Measurements from ENCODE around the gene CLCN7. TPM values are rescaled to one million over a fixed set of nuclear protein-coding genes. Genes with fewer than 3 reads are reported as not detected.

Gene CLCN7
- total RNA-seq, 2 donors from 2014 or later = 51.9 to 108 TPM

DNA sequence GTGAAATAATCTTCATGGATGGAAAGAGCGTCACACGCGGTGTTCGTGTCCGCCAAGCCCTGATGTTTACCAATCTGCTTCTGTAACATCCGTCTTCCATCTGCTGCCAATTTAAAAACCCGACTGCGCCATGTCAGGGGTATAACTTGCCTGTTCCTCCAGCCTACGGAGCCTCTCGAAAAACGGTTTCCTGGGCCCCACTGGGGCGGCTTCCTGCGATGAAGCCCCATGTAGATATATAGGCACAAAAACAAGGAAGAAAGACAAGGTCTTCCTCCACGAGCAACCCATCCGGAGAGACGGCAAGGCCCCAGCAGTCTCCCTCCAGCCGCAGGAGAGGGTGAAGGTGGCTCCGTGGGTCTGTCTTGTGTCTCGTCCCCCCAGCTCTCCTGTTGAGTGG, 13.8 kb upstream of the CLCN7 start, which contains the start of gene PTX4:
PTX4 (minus strand) TSS at position 326 of the 400 bp plus-strand sequence; CDS start at position 291, 35 bp downstream.
- DNase-seq (ENCODE audit: low spot score) = no peak
- Histone ChIP-seq H3K27me3 (replicated peaks; ENCODE audit: insufficient read depth) (no peaks in the 10 kb centered on the region), H3K27ac (no peak within 1 kb of the TSS), H3K9me3 (no peaks in the 10 kb centered on the region), H3K4me1 (replicated peaks) (no peaks in the 10 kb centered on the region), H3K4me3 (no peak within 1 kb of the TSS), H3K36me3 (no peaks in the 10 kb centered on the region)
- intact Hi-C loops (cut with DNase I) = no loop called here
- 90% methylated on average over 19 of the region's 19 CpGs for WGBS
- no peak for TF ChIP-seq POLR2A (IDR thresholded peaks at IDR 0.05)
- no peak for TF ChIP-seq POLR2AphosphoS5 (IDR thresholded peaks at IDR 0.05)
- TF ChIP-seq, protein P1, sequence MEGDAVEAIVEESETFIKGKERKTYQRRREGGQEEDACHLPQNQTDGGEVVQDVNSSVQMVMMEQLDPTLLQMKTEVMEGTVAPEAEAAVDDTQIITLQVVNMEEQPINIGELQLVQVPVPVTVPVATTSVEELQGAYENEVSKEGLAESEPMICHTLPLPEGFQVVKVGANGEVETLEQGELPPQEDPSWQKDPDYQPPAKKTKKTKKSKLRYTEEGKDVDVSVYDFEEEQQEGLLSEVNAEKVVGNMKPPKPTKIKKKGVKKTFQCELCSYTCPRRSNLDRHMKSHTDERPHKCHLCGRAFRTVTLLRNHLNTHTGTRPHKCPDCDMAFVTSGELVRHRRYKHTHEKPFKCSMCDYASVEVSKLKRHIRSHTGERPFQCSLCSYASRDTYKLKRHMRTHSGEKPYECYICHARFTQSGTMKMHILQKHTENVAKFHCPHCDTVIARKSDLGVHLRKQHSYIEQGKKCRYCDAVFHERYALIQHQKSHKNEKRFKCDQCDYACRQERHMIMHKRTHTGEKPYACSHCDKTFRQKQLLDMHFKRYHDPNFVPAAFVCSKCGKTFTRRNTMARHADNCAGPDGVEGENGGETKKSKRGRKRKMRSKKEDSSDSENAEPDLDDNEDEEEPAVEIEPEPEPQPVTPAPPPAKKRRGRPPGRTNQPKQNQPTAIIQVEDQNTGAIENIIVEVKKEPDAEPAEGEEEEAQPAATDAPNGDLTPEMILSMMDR (IDR thresholded peaks at IDR 0.05) = no peak

DNA sequence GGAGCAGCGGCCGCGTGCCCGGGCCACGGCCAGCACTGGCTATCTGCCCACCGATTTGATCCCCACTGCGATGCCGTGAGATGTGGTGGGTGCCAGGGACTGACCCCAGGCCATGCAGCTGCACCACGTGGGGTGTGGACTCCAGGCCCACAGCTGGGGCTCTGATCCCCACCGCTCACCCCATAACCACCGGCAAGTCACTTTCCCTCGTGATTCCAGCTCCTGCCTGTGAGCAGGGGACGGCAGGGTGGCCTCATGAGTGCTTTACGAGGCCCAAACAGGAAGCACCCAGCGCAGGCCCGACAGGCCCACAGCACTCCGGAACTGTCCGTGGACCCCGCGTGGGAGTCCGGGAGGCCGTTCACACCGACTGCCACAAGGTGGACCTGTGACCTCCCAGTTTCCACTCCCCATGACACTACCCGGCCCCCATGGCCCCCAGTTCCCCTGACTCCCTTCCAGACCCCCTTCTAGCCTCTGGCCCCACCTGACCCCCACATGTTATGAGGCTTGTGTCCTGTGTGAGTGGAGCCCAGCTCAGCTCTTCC, 13.3 kb upstream of the CLCN7 start:
- Histone ChIP-seq H3K36me3 (no peaks in the 10 kb centered on the region), H3K4me1 (replicated peaks) (no peaks in the 10 kb centered on the region), H3K27ac (no peak overlapping the region), H3K4me3 (no peak overlapping the region), H3K27me3 (replicated peaks; ENCODE audit: insufficient read depth) (no peaks in the 10 kb centered on the region), H3K9me3 (no peaks in the 10 kb centered on the region)
- WGBS = 87% methylated on average over 21 of the region's 24 CpGs
- TF ChIP-seq POLR2A (IDR thresholded peaks at IDR 0.05) (no peak), POLR2AphosphoS5 (IDR thresholded peaks at IDR 0.05) (no peak)
- TF ChIP-seq, protein P1 (IDR thresholded peaks at IDR 0.05) = no peak
- DNase-seq (ENCODE audit: low spot score) = no peak
- intact Hi-C loops (cut with DNase I) = no loop called here

DNA sequence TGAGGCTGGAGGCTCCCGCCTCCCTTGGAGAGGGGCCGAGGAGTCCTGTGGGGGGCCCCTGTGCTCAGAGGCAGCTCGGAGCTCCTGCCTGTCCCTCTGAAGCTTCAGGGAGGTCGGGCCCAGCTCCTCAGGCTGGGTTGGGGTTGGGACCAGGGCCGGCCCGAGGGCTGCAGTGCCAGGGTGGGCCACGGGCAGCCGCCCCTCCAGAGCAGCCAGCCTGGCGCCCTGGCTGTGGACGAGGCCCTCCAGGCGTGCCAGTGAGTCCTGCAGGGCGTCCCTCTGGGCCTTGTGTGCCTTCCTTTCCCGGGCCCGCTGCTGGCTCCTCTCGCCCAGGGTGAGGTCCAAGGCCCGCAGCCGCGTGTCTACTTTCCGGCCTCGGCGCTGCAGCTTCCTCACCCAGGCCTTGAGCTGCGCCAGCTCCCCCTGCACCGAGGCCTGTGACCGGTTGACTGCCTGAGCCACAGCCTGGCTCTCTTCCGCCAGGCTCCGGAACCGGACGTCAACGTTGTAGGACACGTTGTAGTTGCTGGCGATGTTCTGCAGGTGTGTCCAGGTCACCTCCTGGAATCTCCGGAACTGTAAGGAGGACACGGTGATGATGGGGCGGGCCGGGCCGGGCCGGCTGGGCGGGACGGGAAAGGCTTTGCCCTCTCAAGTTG, 12.7 kb upstream of the CLCN7 start:
- DNase-seq (ENCODE audit: low spot score) = no peak
- WGBS = 92% methylated on average over 33 of the region's 39 CpGs
- intact Hi-C loops (cut with DNase I) = no loop called here

DNA sequence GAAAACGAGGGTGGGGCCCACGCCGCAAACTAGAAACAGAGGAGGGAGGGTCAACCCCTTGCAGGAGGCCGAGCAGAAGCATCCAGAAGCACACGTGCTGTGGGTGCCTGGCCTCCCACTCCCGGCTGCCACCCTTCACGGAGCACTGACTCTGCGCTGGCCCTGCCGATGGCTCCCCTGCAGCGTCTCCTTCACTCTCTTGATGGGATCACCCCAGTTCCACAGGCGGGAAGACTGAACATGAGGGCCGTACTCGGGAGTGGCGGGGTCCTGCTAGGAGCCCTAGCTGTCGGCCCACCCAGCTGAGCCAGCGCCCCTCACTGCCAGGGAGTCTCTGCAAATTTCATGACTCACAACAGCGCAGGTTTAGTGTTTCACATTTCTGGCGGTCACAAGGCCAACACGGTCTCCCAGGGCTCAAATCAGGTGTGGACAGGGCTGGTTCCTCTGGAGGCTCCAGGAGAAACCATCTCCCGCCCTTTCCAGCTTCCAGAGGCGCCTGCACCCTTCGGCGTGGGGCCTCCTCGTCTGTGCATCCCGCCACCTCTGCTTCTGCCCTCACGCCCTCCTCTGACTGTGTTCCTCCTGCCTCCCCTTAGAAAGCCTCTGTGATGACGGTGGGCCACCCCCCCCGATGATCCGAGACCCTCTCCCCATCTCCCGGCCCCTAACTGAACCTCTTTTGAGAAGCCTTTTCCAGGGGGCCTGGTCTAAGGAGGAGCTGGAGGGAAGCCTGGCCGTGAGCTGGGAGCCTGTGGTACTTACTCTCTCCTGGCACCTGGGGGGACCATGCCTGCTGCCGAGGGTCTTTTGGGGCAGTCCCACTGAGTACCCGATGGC, 11.9 kb upstream of the CLCN7 start:
- no peaks in the 10 kb centered on the region for H3K4me1 ChIP-seq (replicated peaks)
- intact Hi-C loops (cut with DNase I) = no loop called here
- no peaks in the 10 kb centered on the region for H3K9me3 ChIP-seq
- H3K27me3 ChIP-seq (replicated peaks; ENCODE audit: insufficient read depth) = no peaks in the 10 kb centered on the region
- 78% methylated on average over 33 of the region's 33 CpGs for WGBS
- H3K4me3 ChIP-seq = no peak overlapping the region
- no peaks in the 10 kb centered on the region for H3K36me3 ChIP-seq
- H3K27ac ChIP-seq = no peak overlapping the region
- TF ChIP-seq POLR2A (IDR thresholded peaks at IDR 0.05) (no peak), POLR2AphosphoS5 (IDR thresholded peaks at IDR 0.05) (no peak)
- TF ChIP-seq, protein P1 (IDR thresholded peaks at IDR 0.05) = no peak
- no peak for DNase-seq (ENCODE audit: low spot score)

More for the DNA sequence above, 12.7 kb upstream of the CLCN7 start:
- Histone ChIP-seq H3K9me3 (no peaks in the 10 kb centered on the region), H3K27ac (no peak overlapping the region), H3K36me3 (no peaks in the 10 kb centered on the region), H3K4me3 (no peak overlapping the region), H3K4me1 (replicated peaks) (no peaks in the 10 kb centered on the region), H3K27me3 (replicated peaks; ENCODE audit: insufficient read depth) (no peaks in the 10 kb centered on the region)
- TF ChIP-seq, protein P1 (IDR thresholded peaks at IDR 0.05) = no peak
- no peak for TF ChIP-seq POLR2AphosphoS5 (IDR thresholded peaks at IDR 0.05)

Measured in prostate gland (tissue), 2 donors.